SK-N-MC (cell line): ENCODE results near the gene NAPG.
"Not testable (repeated sequence)": the region's sequence is repeated elsewhere in the genome, so short reads cannot be mapped to it uniquely, and the experiment has no call there.

Experiments
- EZH2 ChIP-seq: fragments of 200-600 bp; sonication (generic); IDR thresholded peaks from one replicate; pipeline ENCODE4 v1.6.1; 2017; ENCODE audit warnings: antibody characterized with exemption
- POLR2AphosphoS5 ChIP-seq: IDR thresholded peaks from 2 replicates; pipeline ENCODE4 v1.6.1; 2012; ENCODE audit warnings: mild to moderate bottlenecking, low read depth, low read length, borderline replicate concordance

DNA sequence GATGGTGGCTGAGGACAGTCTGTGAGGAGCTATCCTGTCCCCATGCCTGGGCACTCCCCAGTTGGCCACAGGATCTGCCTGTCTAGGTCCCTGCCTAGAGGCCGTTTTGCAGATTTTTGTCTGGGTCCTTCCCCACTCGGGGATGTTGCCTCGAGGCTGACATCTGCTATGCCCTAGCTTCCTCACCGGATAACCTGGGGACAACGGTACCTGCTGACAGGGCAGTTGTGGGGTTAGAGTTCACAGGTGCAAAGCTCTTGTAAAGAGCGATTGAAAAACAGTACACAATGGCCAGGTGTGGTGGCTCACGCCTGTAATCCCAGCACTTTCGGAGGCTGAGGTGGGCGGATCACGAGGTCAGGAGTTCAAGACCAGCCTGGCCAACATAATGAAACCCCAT lies 30.4 kb downstream of the NAPG start:
- not testable (repeated sequence) for TF ChIP-seq EZH2, POLR2AphosphoS5
